Measurements from ENCODE around the gene SOWAHA. TPM values are rescaled to one million over a fixed set of nuclear protein-coding genes. Genes with fewer than 3 reads are reported as not detected.

SOWAHA gene
- under 0.01 TPM for total RNA-seq

DNA sequence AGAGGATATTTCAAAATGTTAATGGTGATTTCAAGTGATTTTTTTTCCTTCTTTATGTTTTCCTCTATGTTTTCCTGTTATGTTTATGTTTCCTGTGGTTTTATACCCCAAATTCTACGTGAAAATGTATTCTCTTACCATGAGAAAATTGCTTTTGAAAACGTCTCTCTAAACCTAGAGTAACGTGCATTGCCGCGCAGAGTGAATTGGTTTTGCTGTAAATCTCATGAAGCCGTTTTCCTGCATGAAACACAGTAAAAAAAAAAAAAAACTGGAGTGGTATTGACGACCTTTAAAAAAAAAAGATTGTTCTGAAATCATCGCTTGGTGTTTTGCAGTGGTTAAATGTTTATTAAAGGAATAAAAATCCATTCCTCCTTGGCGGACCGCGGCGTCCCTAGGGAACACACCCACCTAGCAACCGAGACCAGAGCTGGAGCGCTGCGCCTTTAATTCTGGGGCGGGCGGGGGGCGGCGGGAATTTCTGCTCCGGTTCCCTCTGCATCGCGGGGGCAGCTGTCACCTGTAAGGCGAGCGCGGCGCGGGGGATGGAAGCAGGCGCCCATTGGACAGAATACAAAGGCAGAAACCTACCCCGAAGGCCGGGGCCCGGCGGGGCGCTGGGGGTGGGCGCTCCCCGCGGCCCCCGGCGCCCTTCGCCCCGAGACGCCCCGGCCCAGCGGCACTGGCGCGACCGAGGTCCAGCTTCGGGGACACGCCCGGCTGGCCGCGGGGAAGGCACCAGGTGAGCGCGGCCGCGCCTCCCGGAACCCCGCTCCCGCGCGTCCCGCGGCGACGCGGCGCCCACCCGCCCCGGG lies at the start of gene SOWAHA:
TSS of gene SOWAHA (plus strand) at position 522 of the 818 bp plus-strand sequence. CDS start 320 bp downstream, outside the sequence.
- H3K4me1 ChIP-seq (ENCODE audit: control insufficient read depth in 3 of 3, insufficient read depth in 3 of 3, low read length in 3 of 3), result peaks cover 0 to 4% (median 3%) of the 10 kb centered on the region in 3 donors
- H3K36me3 ChIP-seq (ENCODE audit: control insufficient read depth in 3 of 3, insufficient read depth in 3 of 3, low read length in 3 of 3), result no peaks in the 10 kb centered on the region
- peaks cover 31 to 42% (median 35%) of the 10 kb centered on the region in 3 donors for H3K27me3 ChIP-seq (ENCODE audit: control insufficient read depth in 3 of 3, insufficient read depth in 3 of 3, low read length in 3 of 3)
- no peak within 1 kb of the TSS for H3K9ac ChIP-seq (ENCODE audit: low read depth in 1 of 3, low read length in 3 of 3)
- H3K9me3 ChIP-seq (ENCODE audit: control insufficient read depth in 3 of 3, low read length in 3 of 3), result peaks cover 0 to 3% (median 0%) of the 10 kb centered on the region in 3 donors
- H3K4me3 ChIP-seq (ENCODE audit: low read length in 3 of 3), result peak within 1 kb of the TSS in 2 of 3 donors; percentile 36 to 58
- no peak within 1 kb of the TSS for H3K27ac ChIP-seq (ENCODE audit: low read depth, low read length)

DNA sequence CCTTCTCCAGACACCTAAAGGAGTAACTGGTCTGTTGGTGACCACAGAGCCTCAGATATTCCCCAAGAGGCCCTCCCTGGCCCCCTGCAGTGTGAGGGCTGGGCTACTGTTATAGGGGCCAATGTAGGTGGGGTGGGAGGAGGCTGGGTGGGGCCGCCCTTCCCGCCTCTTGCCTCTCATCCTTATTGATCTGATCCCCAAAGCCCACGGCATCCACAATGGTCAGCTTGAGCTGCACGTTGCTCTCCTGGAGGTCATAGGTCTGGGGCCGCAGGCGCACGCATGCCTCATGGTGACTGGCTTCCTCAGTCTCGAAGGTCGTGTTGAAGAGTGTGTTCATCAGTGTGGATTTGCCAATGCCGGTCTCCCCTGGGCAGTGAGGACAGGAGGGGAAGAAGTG lies 49.1 kb upstream of the SOWAHA start:
- H3K4me3 ChIP-seq (ENCODE audit: low read length in 3 of 3), result no peak overlapping the region
- H3K36me3 ChIP-seq (ENCODE audit: control insufficient read depth in 3 of 3, insufficient read depth in 3 of 3, low read length in 3 of 3), result peaks cover 26 to 43% (median 28%) of the 10 kb centered on the region in 3 donors
- peaks cover 24 to 25% (median 25%) of the 10 kb centered on the region in 3 donors for H3K4me1 ChIP-seq (ENCODE audit: control insufficient read depth in 3 of 3, insufficient read depth in 3 of 3, low read length in 3 of 3)
- no peak overlapping the region for H3K27ac ChIP-seq (ENCODE audit: low read depth, low read length)
- no peaks in the 10 kb centered on the region for H3K27me3 ChIP-seq (ENCODE audit: control insufficient read depth in 3 of 3, insufficient read depth in 3 of 3, low read length in 3 of 3)
- no peaks in the 10 kb centered on the region for H3K9me3 ChIP-seq (ENCODE audit: control insufficient read depth in 3 of 3, low read length in 3 of 3)
- no peak overlapping the region for H3K9ac ChIP-seq (ENCODE audit: low read depth in 1 of 3, low read length in 3 of 3)

DNA sequence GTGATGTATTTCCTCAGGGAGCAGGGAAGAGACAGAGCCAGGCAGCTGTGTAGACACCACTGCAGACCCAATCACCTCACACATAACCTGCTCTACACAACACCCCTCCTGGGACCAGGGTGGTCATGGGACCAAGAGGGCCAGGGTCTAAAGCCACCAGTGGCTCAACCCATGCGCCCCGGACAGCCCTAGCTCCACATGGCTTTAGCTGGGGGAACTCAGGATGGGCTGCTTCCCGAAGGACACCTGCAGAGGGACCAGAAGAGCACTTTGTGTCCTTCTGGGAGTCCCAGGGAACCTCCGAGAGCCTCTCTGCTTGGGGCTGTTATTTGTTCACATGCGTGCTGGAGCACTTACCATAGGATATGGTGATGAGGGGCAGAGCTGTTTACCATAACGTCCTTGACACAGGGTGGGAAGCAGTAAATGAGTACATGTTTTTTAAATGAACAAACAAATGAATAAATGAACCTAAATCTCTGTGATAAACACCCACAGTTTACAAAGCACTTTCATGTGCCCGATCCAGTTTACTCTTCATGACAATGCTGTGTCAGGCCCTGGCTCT lies 48.3 kb upstream of the SOWAHA start:
- H3K9ac ChIP-seq (ENCODE audit: low read depth in 1 of 3, low read length in 3 of 3), result no peak overlapping the region
- H3K4me3 ChIP-seq (ENCODE audit: low read length in 3 of 3), result no peak overlapping the region
- no peak overlapping the region for H3K27ac ChIP-seq (ENCODE audit: low read depth, low read length)
- peaks cover 26 to 36% (median 26%) of the 10 kb centered on the region in 3 donors for H3K36me3 ChIP-seq (ENCODE audit: control insufficient read depth in 3 of 3, insufficient read depth in 3 of 3, low read length in 3 of 3)
- peaks cover 24 to 25% (median 25%) of the 10 kb centered on the region in 3 donors for H3K4me1 ChIP-seq (ENCODE audit: control insufficient read depth in 3 of 3, insufficient read depth in 3 of 3, low read length in 3 of 3)
- H3K27me3 ChIP-seq (ENCODE audit: control insufficient read depth in 3 of 3, insufficient read depth in 3 of 3, low read length in 3 of 3), result no peaks in the 10 kb centered on the region
- H3K9me3 ChIP-seq (ENCODE audit: control insufficient read depth in 3 of 3, low read length in 3 of 3), result no peaks in the 10 kb centered on the region

DNA sequence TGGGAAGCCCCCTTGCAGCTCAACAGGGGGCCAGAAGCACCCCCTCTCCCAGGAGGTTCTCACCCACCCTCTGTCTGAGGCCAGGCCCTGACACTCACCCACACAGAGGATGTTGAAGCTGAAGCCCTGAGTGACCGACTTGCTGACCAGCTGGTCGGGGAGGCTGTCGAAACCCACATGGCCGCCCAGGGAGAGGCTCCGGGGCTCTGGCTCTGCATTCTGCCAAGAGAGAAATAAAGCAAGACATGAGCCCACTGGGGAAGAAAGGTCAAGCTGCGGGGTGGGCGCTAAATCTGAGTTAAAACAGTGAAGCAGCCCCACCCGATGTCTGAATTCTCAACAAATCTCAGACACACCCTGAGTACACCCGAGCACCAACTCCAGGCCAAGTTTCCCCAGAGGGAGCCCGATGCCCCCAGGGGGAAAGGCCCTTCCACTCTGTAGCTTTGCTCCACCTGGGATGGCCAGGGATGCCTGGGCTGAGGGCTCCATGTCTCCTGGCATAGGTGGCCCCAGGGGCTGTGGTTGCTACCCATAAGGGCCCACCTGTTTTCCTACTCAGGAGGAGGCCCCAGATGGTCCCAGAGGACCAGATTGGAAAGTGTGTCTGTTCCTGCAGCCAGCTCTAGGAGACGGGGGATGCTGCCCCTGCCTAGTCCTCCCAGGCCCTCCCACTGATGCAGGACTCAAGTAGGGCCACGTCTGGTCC lies 47.6 kb upstream of the SOWAHA start:
- no peak overlapping the region for H3K27ac ChIP-seq (ENCODE audit: low read depth, low read length)
- H3K4me3 ChIP-seq (ENCODE audit: low read length in 3 of 3), result no peak overlapping the region
- peaks cover 23 to 31% (median 26%) of the 10 kb centered on the region in 3 donors for H3K36me3 ChIP-seq (ENCODE audit: control insufficient read depth in 3 of 3, insufficient read depth in 3 of 3, low read length in 3 of 3)
- H3K9ac ChIP-seq (ENCODE audit: low read depth in 1 of 3, low read length in 3 of 3), result peak overlapping the region in 1 of 3 donors; percentile 16
- no peaks in the 10 kb centered on the region for H3K9me3 ChIP-seq (ENCODE audit: control insufficient read depth in 3 of 3, low read length in 3 of 3)
- H3K4me1 ChIP-seq (ENCODE audit: control insufficient read depth in 3 of 3, insufficient read depth in 3 of 3, low read length in 3 of 3), result peaks cover 25 to 26% (median 26%) of the 10 kb centered on the region in 3 donors
- no peaks in the 10 kb centered on the region for H3K27me3 ChIP-seq (ENCODE audit: control insufficient read depth in 3 of 3, insufficient read depth in 3 of 3, low read length in 3 of 3)

DNA sequence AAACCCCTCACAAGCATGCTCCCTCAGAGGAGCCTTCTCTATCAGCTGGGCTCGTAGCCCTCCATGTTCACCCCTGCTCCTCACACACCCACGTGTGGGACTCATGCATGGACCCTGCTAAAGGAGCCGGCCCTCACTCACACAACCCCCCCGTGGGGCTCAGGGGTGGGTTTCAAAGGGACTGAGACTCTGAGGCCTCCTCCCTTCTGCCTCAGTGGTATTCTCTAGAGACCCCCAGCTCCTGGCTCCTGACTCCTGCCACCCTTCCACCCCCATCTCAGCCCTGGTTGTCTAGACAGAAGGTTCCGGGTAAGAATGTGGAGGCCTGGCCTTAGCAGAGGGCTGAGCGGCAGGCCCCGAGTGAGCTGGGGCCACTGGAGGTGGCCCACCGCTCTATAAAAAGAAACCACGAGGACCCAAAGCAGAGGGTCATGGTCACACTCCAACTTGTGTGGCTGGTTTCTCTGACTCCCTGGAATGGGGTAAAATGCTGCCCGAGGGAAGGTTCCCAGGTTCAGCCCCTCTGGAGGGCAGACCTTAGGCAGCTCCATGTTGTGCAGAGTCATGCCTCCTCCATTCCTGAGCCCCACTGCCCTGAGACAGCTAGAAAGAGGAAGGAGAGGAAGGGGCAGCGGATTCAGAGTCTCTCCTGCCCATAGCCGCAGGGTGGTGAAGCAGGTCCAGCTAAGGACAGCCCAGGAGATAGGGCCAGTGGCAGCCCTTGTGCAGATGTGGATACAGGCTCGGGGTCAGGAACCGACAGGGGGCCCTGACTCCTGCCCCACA lies 46.9 kb upstream of the SOWAHA start:
- Histone ChIP-seq H3K4me3 (ENCODE audit: low read length in 3 of 3) (no peak overlapping the region), H3K9ac (ENCODE audit: low read depth in 1 of 3, low read length in 3 of 3) (no peak overlapping the region), H3K27me3 (ENCODE audit: control insufficient read depth in 3 of 3, insufficient read depth in 3 of 3, low read length in 3 of 3) (no peaks in the 10 kb centered on the region), H3K9me3 (ENCODE audit: control insufficient read depth in 3 of 3, low read length in 3 of 3) (no peaks in the 10 kb centered on the region), H3K4me1 (ENCODE audit: control insufficient read depth in 3 of 3, insufficient read depth in 3 of 3, low read length in 3 of 3) (peaks cover 31 to 33% (median 33%) of the 10 kb centered on the region in 3 donors), H3K36me3 (ENCODE audit: control insufficient read depth in 3 of 3, insufficient read depth in 3 of 3, low read length in 3 of 3) (peaks cover 15 to 24% (median 21%) of the 10 kb centered on the region in 3 donors), H3K27ac (ENCODE audit: low read depth, low read length) (no peak overlapping the region)

DNA sequence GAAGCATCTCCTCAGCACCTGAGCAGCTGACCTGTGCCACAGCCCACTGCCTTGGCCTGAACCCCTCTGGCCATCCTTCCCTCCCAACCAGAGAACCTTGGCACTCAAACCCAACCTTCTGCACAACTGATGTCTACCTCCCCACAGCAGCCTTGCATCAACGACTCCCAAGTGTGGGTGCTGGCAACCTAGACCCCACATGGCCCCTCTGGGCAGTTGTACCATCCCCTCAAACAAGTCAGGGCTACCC lies 46.4 kb upstream of the SOWAHA start:
- H3K27ac ChIP-seq (ENCODE audit: low read depth, low read length), result no peak overlapping the region
- no peaks in the 10 kb centered on the region for H3K27me3 ChIP-seq (ENCODE audit: control insufficient read depth in 3 of 3, insufficient read depth in 3 of 3, low read length in 3 of 3)
- peaks cover 14 to 20% (median 16%) of the 10 kb centered on the region in 3 donors for H3K36me3 ChIP-seq (ENCODE audit: control insufficient read depth in 3 of 3, insufficient read depth in 3 of 3, low read length in 3 of 3)
- no peak overlapping the region for H3K9ac ChIP-seq (ENCODE audit: low read depth in 1 of 3, low read length in 3 of 3)
- peaks cover 37 to 39% (median 38%) of the 10 kb centered on the region in 3 donors for H3K4me1 ChIP-seq (ENCODE audit: control insufficient read depth in 3 of 3, insufficient read depth in 3 of 3, low read length in 3 of 3)
- no peak overlapping the region for H3K4me3 ChIP-seq (ENCODE audit: low read length in 3 of 3)
- H3K9me3 ChIP-seq (ENCODE audit: control insufficient read depth in 3 of 3, low read length in 3 of 3), result no peaks in the 10 kb centered on the region

DNA sequence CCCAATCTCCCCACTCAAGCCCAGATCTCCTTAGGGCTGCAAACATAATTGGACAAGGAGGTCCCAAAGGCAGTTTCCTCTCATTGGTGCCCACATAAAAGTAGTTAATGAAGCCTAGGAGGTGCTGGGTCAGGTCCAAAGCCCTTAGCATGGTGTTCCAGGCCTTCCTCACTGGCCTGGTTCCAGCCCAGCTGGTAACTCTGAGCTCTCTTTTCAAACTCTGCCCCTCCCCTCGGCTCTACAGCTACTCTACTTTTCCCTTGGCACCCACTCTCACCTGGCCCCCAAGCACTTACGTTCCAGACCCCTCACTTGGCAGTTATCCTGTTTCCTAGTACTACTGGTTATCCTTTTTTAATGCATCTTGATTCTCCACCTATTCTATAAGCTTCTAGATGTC lies 46.0 kb upstream of the SOWAHA start:
- Histone ChIP-seq H3K36me3 (ENCODE audit: control insufficient read depth in 3 of 3, insufficient read depth in 3 of 3, low read length in 3 of 3) (peaks cover 12 to 18% (median 14%) of the 10 kb centered on the region in 3 donors), H3K4me3 (ENCODE audit: low read length in 3 of 3) (no peak overlapping the region), H3K9me3 (ENCODE audit: control insufficient read depth in 3 of 3, low read length in 3 of 3) (no peaks in the 10 kb centered on the region), H3K27ac (ENCODE audit: low read depth, low read length) (no peak overlapping the region), H3K4me1 (ENCODE audit: control insufficient read depth in 3 of 3, insufficient read depth in 3 of 3, low read length in 3 of 3) (peaks cover 41 to 43% (median 42%) of the 10 kb centered on the region in 3 donors), H3K27me3 (ENCODE audit: control insufficient read depth in 3 of 3, insufficient read depth in 3 of 3, low read length in 3 of 3) (no peaks in the 10 kb centered on the region), H3K9ac (ENCODE audit: low read depth in 1 of 3, low read length in 3 of 3) (no peak overlapping the region)

DNA sequence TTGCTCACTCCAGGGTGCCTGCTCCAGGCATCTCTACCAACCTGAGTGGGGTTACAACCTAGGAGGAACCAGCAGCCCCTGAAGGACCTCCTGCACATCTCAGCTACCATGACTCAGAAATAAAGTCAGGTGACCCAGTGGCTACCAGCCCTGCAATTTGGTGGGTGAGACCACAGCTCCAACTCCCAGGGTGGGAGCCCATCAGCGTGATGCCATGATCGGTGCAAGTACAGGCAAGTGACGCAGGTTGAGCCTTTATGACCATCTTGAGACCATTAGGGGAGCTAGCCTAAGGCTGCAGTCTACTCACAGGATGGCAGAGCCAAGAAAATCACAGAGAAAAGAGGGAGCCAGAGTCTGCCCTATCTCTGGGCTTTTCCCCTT lies 44.6 kb upstream of the SOWAHA start:
- peaks cover 51 to 53% (median 51%) of the 10 kb centered on the region in 3 donors for H3K4me1 ChIP-seq (ENCODE audit: control insufficient read depth in 3 of 3, insufficient read depth in 3 of 3, low read length in 3 of 3)
- H3K4me3 ChIP-seq (ENCODE audit: low read length in 3 of 3), result no peak overlapping the region
- H3K27me3 ChIP-seq (ENCODE audit: control insufficient read depth in 3 of 3, insufficient read depth in 3 of 3, low read length in 3 of 3), result no peaks in the 10 kb centered on the region
- H3K9me3 ChIP-seq (ENCODE audit: control insufficient read depth in 3 of 3, low read length in 3 of 3), result no peaks in the 10 kb centered on the region
- H3K9ac ChIP-seq (ENCODE audit: low read depth in 1 of 3, low read length in 3 of 3), result no peak overlapping the region
- H3K36me3 ChIP-seq (ENCODE audit: control insufficient read depth in 3 of 3, insufficient read depth in 3 of 3, low read length in 3 of 3), result peaks cover 7 to 12% (median 11%) of the 10 kb centered on the region in 3 donors
- H3K27ac ChIP-seq (ENCODE audit: low read depth, low read length), result no peak overlapping the region

DNA sequence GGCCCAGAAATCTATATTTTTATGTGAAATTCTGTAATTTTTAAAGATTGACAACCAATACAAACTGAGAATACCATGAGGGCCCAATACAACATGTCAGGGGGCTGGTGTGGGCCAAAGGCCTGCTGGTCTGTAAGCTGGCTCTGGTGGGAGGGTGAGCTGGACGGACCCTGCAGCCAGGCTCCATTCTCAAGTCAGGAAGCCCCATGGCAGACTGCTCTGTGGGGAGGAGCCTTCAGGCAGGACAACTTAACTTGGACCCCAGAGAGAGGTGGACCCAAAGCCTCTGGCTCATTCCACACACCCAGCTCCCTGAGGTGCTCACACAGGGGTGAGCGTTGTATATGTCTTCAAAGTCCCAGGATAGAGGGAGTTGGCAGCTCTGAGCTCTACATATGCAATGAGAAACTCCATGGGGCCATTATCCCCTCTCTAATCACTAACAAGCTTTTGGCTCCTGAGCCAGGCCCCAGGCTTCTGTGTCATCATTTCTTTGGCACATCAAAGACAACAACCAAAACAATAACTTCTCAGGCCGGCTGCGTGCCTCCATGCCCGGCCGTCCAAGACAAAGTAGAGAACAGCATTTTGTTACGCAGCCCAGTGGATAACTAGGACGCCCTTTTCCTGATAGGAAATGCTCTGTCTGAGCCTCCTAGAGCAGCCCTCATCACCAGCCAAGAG lies 42.5 kb upstream of the SOWAHA start:
- H3K4me1 ChIP-seq (ENCODE audit: control insufficient read depth in 3 of 3, insufficient read depth in 3 of 3, low read length in 3 of 3), result peaks cover 62 to 68% (median 68%) of the 10 kb centered on the region in 3 donors
- H3K27me3 ChIP-seq (ENCODE audit: control insufficient read depth in 3 of 3, insufficient read depth in 3 of 3, low read length in 3 of 3), result no peaks in the 10 kb centered on the region
- no peaks in the 10 kb centered on the region for H3K36me3 ChIP-seq (ENCODE audit: control insufficient read depth in 3 of 3, insufficient read depth in 3 of 3, low read length in 3 of 3)
- no peak overlapping the region for H3K4me3 ChIP-seq (ENCODE audit: low read length in 3 of 3)
- peak overlapping the region; percentile 66 for H3K27ac ChIP-seq (ENCODE audit: low read depth, low read length)
- no peaks in the 10 kb centered on the region for H3K9me3 ChIP-seq (ENCODE audit: control insufficient read depth in 3 of 3, low read length in 3 of 3)
- H3K9ac ChIP-seq (ENCODE audit: low read depth in 1 of 3, low read length in 3 of 3), result no peak overlapping the region

Data from skeletal muscle tissue (tissue), 4 donors.